HepG2 (cell line): ENCODE results near the gene DOCK4. TPM values are rescaled to one million over a fixed set of nuclear protein-coding genes. Genes with fewer than 3 reads are reported as not detected.

ENCODE experiments used
- ATAC-seq: fragments of 200-7000 bp; cut with Tn5 transposase; 3 replicates; pipeline ENCODE4 v1.9.1; 2020; ENCODE audit warnings: mild to moderate bottlenecking, moderate library complexity
- BruUV-seq: library from RNA; stranded (reverse); fragments of 400-500 nt; replicated peaks from 2 replicates; lab custom pipeline; 2021; lab: Mats Ljungman, UMichigan
- CTCF ChIA-PET: fragments of 300-600 bp; formaldehyde crosslinking; extraction: SDS; loops from one replicate; lab custom pipeline; 2021; ENCODE audit warnings: low total read pairs, inconsistent platforms, low intra/inter-chr PET ratio; lab: Yijun Ruan, JAX
- POLR2A ChIA-PET: fragments of 350-600 bp; sonication (Branson Sonifier 250); formaldehyde crosslinking; loops from one replicate; lab custom pipeline; 2020; ENCODE audit warnings: antibody characterized with exemption, inconsistent platforms; lab: Yijun Ruan, JAX
- DNase-seq: peaks from one replicate; pipeline ENCODE4 v3.0.0-alpha.2; 2015; ENCODE audit warnings: low spot score
- FAIRE-seq: peaks from 3 replicates; lab custom pipeline; 2011; peaks lifted over from hg19 to GRCh38; lab: Jason Lieb, UNC
- H2AFZ ChIP-seq: one replicate; pipeline ENCODE4 v1.6.1; 2011; ENCODE audit warnings: low read length, inconsistent platforms
- H3K27ac ChIP-seq: fragments of 300-600 bp; 3 replicates; pipeline ENCODE4 v1.8.0; 2011; ENCODE audit warnings: mixed run types, mild to moderate bottlenecking, mixed read lengths, low read length, inconsistent platforms; ENCODE audit not compliant: insufficient read depth; ENCODE audit errors: extremely low read length
- H3K27me3 ChIP-seq, 2 experiments: fragments of 200-600 bp in 1 of 2; 2 replicates in 1 of 2; 3 replicates in 1 of 2; pipeline versions ENCODE4 v1.6.0 to v1.8.0; 2011; ENCODE audit warnings: low read length in 2 of 2, mild to moderate bottlenecking in 2 of 2, moderate library complexity in 2 of 2, inconsistent platforms in 1 of 2; ENCODE audit not compliant: insufficient read depth in 2 of 2, control insufficient read depth in 1 of 2
- H3K36me3 ChIP-seq, 2 experiments: fragments of 200-600 bp in 1 of 2; replicated peaks in 1 of 2; 2 replicates in 1 of 2; 3 replicates in 1 of 2; pipeline versions ENCODE4 v1.5.1 to v1.8.0; 2011; ENCODE audit warnings: low read length in 2 of 2, inconsistent platforms in 1 of 2; ENCODE audit not compliant: insufficient read depth in 2 of 2, control insufficient read depth in 1 of 2
- H3K4me1 ChIP-seq: 2 replicates; pipeline ENCODE4 v1.5.1; 2012; ENCODE audit warnings: low read length, inconsistent platforms; ENCODE audit not compliant: insufficient read depth
- H3K4me2 ChIP-seq: 2 replicates; pipeline ENCODE4 v1.6.0; 2011; ENCODE audit warnings: low read depth, low read length, inconsistent platforms
- H3K4me3 ChIP-seq, 3 experiments: fragments of 200-600 bp in 1 of 3; sonication (generic), shearing (Covaris generic) in 1 of 3; replicated peaks in 1 of 3; 2 replicates each; pipeline ENCODE4 v1.5.1; 2011 to 2016; ENCODE audit warnings: low read length in 3 of 3, inconsistent platforms in 2 of 3, low read depth in 2 of 3, mild to moderate bottlenecking in 2 of 3, control low read depth in 1 of 3, mixed read lengths in 1 of 3; ENCODE audit not compliant: insufficient read depth in 1 of 3
- H3K79me2 ChIP-seq: one replicate; pipeline ENCODE4 v1.6.1; 2011; ENCODE audit warnings: low read length, inconsistent platforms; ENCODE audit not compliant: insufficient read depth
- H3K9ac ChIP-seq: 2 replicates; pipeline ENCODE4 v1.6.0; 2011; ENCODE audit warnings: mild to moderate bottlenecking, low read depth, low read length, inconsistent platforms; ENCODE audit not compliant: insufficient read depth
- H3K9me3 ChIP-seq: 2 replicates; pipeline ENCODE4 v1.5.1; 2012; ENCODE audit warnings: mild to moderate bottlenecking, low read length
- H4K20me1 ChIP-seq: 2 replicates; pipeline ENCODE4 v1.6.0; 2011; ENCODE audit warnings: inconsistent platforms, mild to moderate bottlenecking, low read length, moderate library complexity; ENCODE audit not compliant: insufficient read depth
- CTCF ChIP-seq: sonication (generic); formaldehyde crosslinking; IDR thresholded peaks from 2 replicates; pipeline ENCODE4 v1.5.0; 2020; ENCODE audit warnings: mild to moderate bottlenecking, missing genetic modification reagents, moderate library complexity
- ISL2 ChIP-seq: sonication (generic); formaldehyde crosslinking; IDR thresholded peaks from 2 replicates; pipeline ENCODE4 v1.5.0; 2020; ENCODE audit warnings: missing genetic modification reagents
- MAZ ChIP-seq, 2 experiments: sonication (generic) in 1 of 2; formaldehyde crosslinking in 1 of 2; IDR thresholded peaks; 2 replicates each; pipeline versions ENCODE4 v1.5.0 to v1.6.1; 2012 to 2020; ENCODE audit warnings: low read depth in 2 of 2, mild to moderate bottlenecking in 2 of 2, borderline replicate concordance in 1 of 2, improper control_type of control experiment in 1 of 2, low read length in 1 of 2, missing genetic modification reagents in 1 of 2, moderate library complexity in 1 of 2
- NFE2L2 ChIP-seq: fragments of 150-350 bp; IDR thresholded peaks from 2 replicates; pipeline ENCODE4 v1.6.1; 2014; ENCODE audit warnings: low read length
- NR0B2 ChIP-seq: sonication (generic); formaldehyde crosslinking; IDR thresholded peaks from 2 replicates; pipeline ENCODE4 v1.4.0; 2020; ENCODE audit warnings: mild to moderate bottlenecking, missing genetic modification reagents
- ZNF367 ChIP-seq: sonication (generic); formaldehyde crosslinking; IDR thresholded peaks from 2 replicates; pipeline ENCODE4 v1.4.0; 2020; ENCODE audit warnings: missing genetic modification reagents, borderline replicate concordance
- ZSCAN31 ChIP-seq: sonication (generic); formaldehyde crosslinking; IDR thresholded peaks from 2 replicates; pipeline ENCODE4 v1.5.0; 2020; ENCODE audit warnings: low read depth, mild to moderate bottlenecking, missing genetic modification reagents
- WGBS: methylation state at CpG from one replicate; pipeline ENCODE4 v1.1.6; 2017; ENCODE audit warnings: low lambda C conversion rate; 5-methylcytosine and 5-hydroxymethylcytosine counted together
- in situ Hi-C: cut with HindIII; loops from 2 replicates; pipeline ENCODE4 v1.10.0; 2017; ENCODE audit warnings: low pct_unique_long_range_greater_than_20kb; ENCODE audit not compliant: extremely low pct_ligation_motif_present
- intact Hi-C: fragments of 100-400 bp; cut with micrococcal nuclease; formaldehyde crosslinking; loops from one replicate; pipeline ENCODE4 v1.10.0; 2022; ENCODE audit not compliant: unreplicated experiment
- polyA plus RNA-seq, 8 experiments: library from polyadenylated mRNA; depleted of rRNA in 3 of 8; stranded (reverse) in 7 of 8; unstranded in 1 of 8; fragments of >200 nt; fragmentation: Illumina TruSeq in 4 of 8; extraction: Trizol in 4 of 8; gene quantifications; 2 replicates each; pipeline versions ENCODE4 v1.2.1 to v1.2.3, GENCODE V29; 2011 to 2016; ENCODE audit warnings: low read depth in 4 of 8, missing spikeins in 1 of 8, mixed read lengths in 1 of 8; ENCODE audit not compliant: insufficient read depth in 1 of 8
- total RNA-seq, 5 experiments: library from RNA; depleted of rRNA; stranded (reverse); fragments of >200 nt; fragmentation: Illumina TruSeq; extraction: Trizol; gene quantifications; 2 replicates each; pipeline ENCODE4 v1.2.3, GENCODE V29; 2016; ENCODE audit warnings: low read depth in 1 of 5
- TF ChIP-seq, protein P1 (sequence below): IDR thresholded peaks from 2 replicates; pipeline ENCODE4 v1.6.1; 2016; ENCODE audit warnings: control low read depth
- TF ChIP-seq, protein P2 (sequence below): sonication (generic); formaldehyde crosslinking; conservative IDR thresholded peaks from 2 replicates; pipeline ENCODE4 v1.4.0; 2020; ENCODE audit warnings: missing genetic modification reagents
- TF ChIP-seq, protein P3 (sequence below): sonication (generic); formaldehyde crosslinking; IDR thresholded peaks from 2 replicates; pipeline ENCODE4 v1.5.0; 2020; ENCODE audit warnings: mild to moderate bottlenecking, low read depth, missing genetic modification reagents, borderline replicate concordance

The DOCK4 gene
- total and polyA plus RNA-seq, 2 of the 13 experiments (the other 11 are each of a cell fraction or from before 2014, with no cell fraction given), result 13.5 to 17.4 TPM

DNA sequence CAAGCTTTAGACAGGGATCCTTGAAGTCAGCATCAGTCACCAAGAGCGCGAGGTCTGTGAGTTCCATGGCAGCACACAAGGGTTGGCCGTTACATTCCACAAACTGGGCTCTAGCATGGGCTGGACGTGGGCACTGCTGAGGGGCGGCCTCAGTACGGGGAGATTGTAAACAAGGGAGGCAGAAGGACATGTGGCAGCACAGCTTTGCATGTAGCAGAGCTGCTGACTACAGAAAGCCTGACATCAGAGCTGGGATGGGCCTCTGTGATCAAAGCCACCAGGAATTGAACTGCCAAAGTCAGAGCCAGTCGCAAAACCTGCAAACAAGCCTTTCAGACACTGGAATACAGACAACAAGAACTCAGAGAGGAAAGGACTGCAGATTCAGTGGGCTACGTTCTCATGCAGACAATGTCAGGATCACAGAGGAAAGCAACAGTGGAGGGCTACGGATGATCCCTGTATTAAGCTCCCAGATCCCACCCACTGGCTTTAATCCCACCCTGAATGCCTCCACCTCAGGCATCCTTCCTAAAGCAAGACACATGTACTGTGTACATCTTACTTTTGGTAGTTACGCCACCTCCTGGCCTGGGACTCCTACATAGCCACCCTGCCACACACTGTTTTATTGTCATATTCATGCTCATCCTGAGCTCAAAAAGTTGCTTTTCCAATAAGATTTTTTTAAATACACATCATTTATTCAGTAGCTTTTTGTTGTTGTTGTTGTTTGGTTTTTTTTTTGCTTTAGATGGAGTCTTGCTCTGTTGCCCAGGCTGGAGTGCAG lies 352.8 kb downstream of the DOCK4 start:
- H3K27me3 ChIP-seq, result no peaks in the 10 kb centered on the region
- intact Hi-C loops (loop anchor here (10.0 kb wide), 1 partner anchor 641 kb away; no protein-coding TSS in a partner anchor), in situ Hi-C loops (no loop called here)
- FAIRE-seq (no peak), ATAC-seq (peak; percentile 59; the same call in 1 of the 3 replicates), DNase-seq (no peak)
- BruUV-seq, result no TSS peak
- H3K79me2 ChIP-seq, result no peaks in the 10 kb centered on the region
- H3K27ac ChIP-seq, result no peak overlapping the region
- no peak overlapping the region for H3K4me2 ChIP-seq
- POLR2A ChIA-PET, result no interaction called here
- peak; percentile 15; the same call in 1 of the 2 replicates for TF ChIP-seq CTCF (CRISPR knock-in tag)
- no peak for TF ChIP-seq ISL2 (CRISPR knock-in tag)
- TF ChIP-seq, all 625 proteins: peak for 1
- Histone ChIP-seq H3K9ac (no peak overlapping the region), H3K4me3 (no peak overlapping the region), H3K4me1 (no peaks in the 10 kb centered on the region), H3K36me3 (peaks cover 0 to 1% of the 10 kb centered on the region in 2 experiments; a peak in 1 of 5 replicates), H2AFZ (no peak overlapping the region), H4K20me1 (no peaks in the 10 kb centered on the region), H3K9me3 (no peaks in the 10 kb centered on the region)
- 96% methylated on average over 9 of the region's 10 CpGs for WGBS
- CTCF ChIA-PET, result no interaction called here

DNA sequence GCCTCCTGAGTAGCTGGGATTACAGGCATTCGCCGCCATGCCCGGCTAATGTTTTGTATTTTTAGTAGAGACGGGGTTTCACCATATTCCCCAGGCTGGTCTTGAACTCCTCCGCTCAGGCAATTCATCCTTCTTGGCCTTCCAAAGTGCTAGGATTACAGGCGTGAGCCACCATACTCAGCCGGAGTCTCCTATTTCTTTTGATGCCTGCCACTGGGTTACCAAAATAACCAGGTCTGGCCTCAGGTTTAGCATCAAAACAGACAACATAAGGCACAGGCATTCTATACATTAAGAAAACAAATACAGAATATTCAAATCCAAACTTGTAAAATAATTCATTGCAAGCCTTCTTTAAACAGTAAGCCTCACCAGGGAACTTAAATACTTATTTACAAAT lies 354.1 kb downstream of the DOCK4 start:
- intact Hi-C loops (loop anchor here (10.0 kb wide), 1 partner anchor 643 kb away; no protein-coding TSS in a partner anchor), in situ Hi-C loops (no loop called here)
- DNase-seq (no peak), ATAC-seq (no peak), FAIRE-seq (no peak)
- no peaks in the 10 kb centered on the region for H4K20me1 ChIP-seq
- no peaks in the 10 kb centered on the region for H3K9me3 ChIP-seq
- WGBS, result 95% methylated on average over 7 of the region's 7 CpGs
- no peaks in the 10 kb centered on the region for H3K79me2 ChIP-seq
- H3K27me3 ChIP-seq, result no peaks in the 10 kb centered on the region
- H3K4me3 ChIP-seq, result no peak overlapping the region
- H3K4me1 ChIP-seq, result no peaks in the 10 kb centered on the region
- no TSS peak for BruUV-seq
- H2AFZ ChIP-seq, result no peak overlapping the region
- CTCF ChIA-PET, result no interaction called here
- H3K27ac ChIP-seq, result no peak overlapping the region
- H3K9ac ChIP-seq, result no peak overlapping the region
- peaks cover 0 to 3% of the 10 kb centered on the region in 2 experiments; a peak in 1 of 5 replicates for H3K36me3 ChIP-seq
- POLR2A ChIA-PET, result no interaction called here
- no peak overlapping the region for H3K4me2 ChIP-seq
- TF ChIP-seq MAZ (IDR thresholded peaks at IDR 0.05; ENCODE audit: borderline replicate concordance, low read depth, low read length), result no peak
- no peak for TF ChIP-seq MAZ (CRISPR knock-in tag; IDR thresholded peaks at IDR 0.05; ENCODE audit: low read depth)
- no peak for TF ChIP-seq NR0B2 (CRISPR knock-in tag)
- TF ChIP-seq, protein P1, sequence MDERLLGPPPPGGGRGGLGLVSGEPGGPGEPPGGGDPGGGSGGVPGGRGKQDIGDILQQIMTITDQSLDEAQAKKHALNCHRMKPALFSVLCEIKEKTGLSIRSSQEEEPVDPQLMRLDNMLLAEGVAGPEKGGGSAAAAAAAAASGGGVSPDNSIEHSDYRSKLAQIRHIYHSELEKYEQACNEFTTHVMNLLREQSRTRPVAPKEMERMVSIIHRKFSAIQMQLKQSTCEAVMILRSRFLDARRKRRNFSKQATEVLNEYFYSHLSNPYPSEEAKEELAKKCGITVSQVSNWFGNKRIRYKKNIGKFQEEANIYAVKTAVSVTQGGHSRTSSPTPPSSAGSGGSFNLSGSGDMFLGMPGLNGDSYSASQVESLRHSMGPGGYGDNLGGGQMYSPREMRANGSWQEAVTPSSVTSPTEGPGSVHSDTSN (CRISPR knock-in tag), result no peak
- no peak for TF ChIP-seq NFE2L2
- TF ChIP-seq, protein P2, sequence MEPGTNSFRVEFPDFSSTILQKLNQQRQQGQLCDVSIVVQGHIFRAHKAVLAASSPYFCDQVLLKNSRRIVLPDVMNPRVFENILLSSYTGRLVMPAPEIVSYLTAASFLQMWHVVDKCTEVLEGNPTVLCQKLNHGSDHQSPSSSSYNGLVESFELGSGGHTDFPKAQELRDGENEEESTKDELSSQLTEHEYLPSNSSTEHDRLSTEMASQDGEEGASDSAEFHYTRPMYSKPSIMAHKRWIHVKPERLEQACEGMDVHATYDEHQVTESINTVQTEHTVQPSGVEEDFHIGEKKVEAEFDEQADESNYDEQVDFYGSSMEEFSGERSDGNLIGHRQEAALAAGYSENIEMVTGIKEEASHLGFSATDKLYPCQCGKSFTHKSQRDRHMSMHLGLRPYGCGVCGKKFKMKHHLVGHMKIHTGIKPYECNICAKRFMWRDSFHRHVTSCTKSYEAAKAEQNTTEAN, result no peak
- no peak for TF ChIP-seq ZSCAN31
- no peak for TF ChIP-seq ZNF367 (CRISPR knock-in tag)
- TF ChIP-seq, protein P3, sequence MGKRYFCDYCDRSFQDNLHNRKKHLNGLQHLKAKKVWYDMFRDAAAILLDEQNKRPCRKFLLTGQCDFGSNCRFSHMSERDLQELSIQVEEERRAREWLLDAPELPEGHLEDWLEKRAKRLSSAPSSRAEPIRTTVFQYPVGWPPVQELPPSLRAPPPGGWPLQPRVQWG, result no peak
